Right atrium auricular region (tissue), 2 donors: Measurements from ENCODE around the gene MALRD1. TPM values are rescaled to one million over a fixed set of nuclear protein-coding genes. Genes with fewer than 3 reads are reported as not detected.

ENCODE experiments used
- DNase-seq: peaks from one replicate; pipeline ENCODE4 v3.0.0-alpha.2; 2019; ENCODE audit warnings: low spot score
- H3K27ac ChIP-seq, 2 donors: fragments of 200-600 bp; sonication (generic); 1 replicate in 1 of 2; 2 replicates in 1 of 2; pipeline ENCODE4 v1.5.1; 2016 to 2019
- H3K27me3 ChIP-seq, 2 donors: fragments of 200-600 bp; sonication (generic); one replicate each; pipeline versions ENCODE4 v1.5.1 to v1.6.0; 2017 to 2019
- H3K36me3 ChIP-seq: fragments of 200-600 bp; sonication (generic); one replicate; pipeline ENCODE4 v1.5.1; 2016
- H3K4me1 ChIP-seq, 2 donors: fragments of 200-600 bp; sonication (generic); one replicate each; pipeline versions ENCODE4 v1.5.1 to v1.6.0; 2017 to 2019
- H3K4me3 ChIP-seq, 2 donors: fragments of 200-600 bp; sonication (generic); 1 replicate in 1 of 2; 2 replicates in 1 of 2; pipeline ENCODE4 v1.5.1; 2017 to 2019; ENCODE audit warnings: mild to moderate bottlenecking in 1 of 2, moderate library complexity in 1 of 2
- H3K9me3 ChIP-seq, 2 donors: fragments of 200-600 bp; sonication (generic); one replicate each; pipeline ENCODE4 v1.5.1; 2019
- CTCF ChIP-seq, 2 donors: fragments of 200-600 bp; sonication (generic); IDR thresholded peaks; one replicate each; pipeline ENCODE4 v1.5.1; 2019; ENCODE audit warnings: antibody characterized with exemption in 2 of 2
- total RNA-seq, 2 donors: library from RNA; depleted of rRNA; stranded (reverse); fragments of >200 nt; gene quantifications; one replicate each; pipeline ENCODE4 v1.1.0, GENCODE V29; 2016

MALRD1 gene
- total RNA-seq, 2 donors from 2014 or later: 0.71 to 1.3 TPM

GRCh38 chr10:19431622-19432351, 383.2 kb downstream of the MALRD1 start:
- H3K4me3 ChIP-seq: no peak overlapping the region
- H3K27me3 ChIP-seq: no peaks in the 10 kb centered on the region
- no peak for DNase-seq
- TF ChIP-seq CTCF (IDR thresholded peaks at IDR 0.05): no peak
- H3K27ac ChIP-seq: no peak overlapping the region
- no peaks in the 10 kb centered on the region for H3K36me3 ChIP-seq
- no peaks in the 10 kb centered on the region for H3K4me1 ChIP-seq
- no peaks in the 10 kb centered on the region for H3K9me3 ChIP-seq

- Histone ChIP-seq H3K4me1 (no peaks in the 10 kb centered on the region), H3K27ac (no peak overlapping the region), H3K27me3 (no peaks in the 10 kb centered on the region), H3K4me3 (no peak overlapping the region), H3K9me3 (no peaks in the 10 kb centered on the region), H3K36me3 (no peaks in the 10 kb centered on the region)
- DNase-seq: no peak
- no peak for TF ChIP-seq CTCF (IDR thresholded peaks at IDR 0.05)
Measured at GRCh38 chr10:19449860-19450259, 401.3 kb downstream of the MALRD1 start.

GRCh38 chr10:19451356-19451755, 402.8 kb downstream of the MALRD1 start:
- Histone ChIP-seq H3K4me1 (no peaks in the 10 kb centered on the region), H3K4me3 (no peak overlapping the region), H3K36me3 (no peaks in the 10 kb centered on the region), H3K9me3 (no peaks in the 10 kb centered on the region), H3K27ac (no peak overlapping the region), H3K27me3 (no peaks in the 10 kb centered on the region)
- no peak for DNase-seq
- no peak for TF ChIP-seq CTCF (IDR thresholded peaks at IDR 0.05)

GRCh38 chr10:19451937-19452336, 403.3 kb downstream of the MALRD1 start:
- Histone ChIP-seq H3K9me3 (no peaks in the 10 kb centered on the region), H3K27me3 (no peaks in the 10 kb centered on the region)
- DNase-seq: no peak

GRCh38 chr10:19453967-19454366, 405.4 kb downstream of the MALRD1 start:
- H3K9me3 ChIP-seq: no peaks in the 10 kb centered on the region
- no peaks in the 10 kb centered on the region for H3K27me3 ChIP-seq
- H3K4me1 ChIP-seq: no peaks in the 10 kb centered on the region
- H3K36me3 ChIP-seq: no peaks in the 10 kb centered on the region
- no peak overlapping the region for H3K4me3 ChIP-seq
- no peak overlapping the region for H3K27ac ChIP-seq
- TF ChIP-seq CTCF (IDR thresholded peaks at IDR 0.05): no peak
- DNase-seq: no peak

More at GRCh38 chr10:19451937-19452336, 403.3 kb downstream of the MALRD1 start:
- H3K27ac ChIP-seq: no peak overlapping the region
- no peaks in the 10 kb centered on the region for H3K36me3 ChIP-seq
- no peaks in the 10 kb centered on the region for H3K4me1 ChIP-seq
- no peak for TF ChIP-seq CTCF (IDR thresholded peaks at IDR 0.05)
- no peak overlapping the region for H3K4me3 ChIP-seq

GRCh38 chr10:19461588-19461987, 413.0 kb downstream of the MALRD1 start:
- H3K27me3 ChIP-seq: no peaks in the 10 kb centered on the region
- no peaks in the 10 kb centered on the region for H3K9me3 ChIP-seq
- no peaks in the 10 kb centered on the region for H3K4me1 ChIP-seq
- DNase-seq: no peak
- H3K27ac ChIP-seq: no peak overlapping the region
- no peak for TF ChIP-seq CTCF (IDR thresholded peaks at IDR 0.05)
- no peak overlapping the region for H3K4me3 ChIP-seq
- no peaks in the 10 kb centered on the region for H3K36me3 ChIP-seq
